ENCODE results near the gene NLRP1. TPM values are rescaled to one million over a fixed set of nuclear protein-coding genes. Genes with fewer than 3 reads are reported as not detected.

NLRP1 gene
- total and polyA plus RNA-seq, 2 of the 13 experiments (the other 11 are each of a cell fraction or from before 2014, with no cell fraction given), result 3.4 to 3.7 TPM

- TF ChIP-seq POGK (CRISPR knock-in tag; conservative IDR thresholded peaks at IDR 0.05), result peak; percentile 63
- no peak for TF ChIP-seq CTCF (CRISPR knock-in tag; IDR thresholded peaks at IDR 0.05)
- TF ChIP-seq MBD4 (IDR thresholded peaks at IDR 0.05; ENCODE audit: borderline replicate concordance, low read length), result no peak
- 0 out of 2 replicates have a peak, but pooled peaks have one; percentile 24 for TF ChIP-seq SP5 (CRISPR knock-in tag; IDR thresholded peaks at IDR 0.05; ENCODE audit: borderline replicate concordance, low read depth)
- no peak for TF ChIP-seq ZSCAN22 (CRISPR knock-in tag; IDR thresholded peaks at IDR 0.05)
- TF ChIP-seq ZNF510 (CRISPR knock-in tag; IDR thresholded peaks at IDR 0.05; ENCODE audit: low read depth), result no peak
- no peak for TF ChIP-seq RCOR2 (CRISPR knock-in tag; IDR thresholded peaks at IDR 0.05)
- TF ChIP-seq TGIF2 (CRISPR knock-in tag; IDR thresholded peaks at IDR 0.05), result no peak
- no peak for TF ChIP-seq ZNF652 (CRISPR knock-in tag; IDR thresholded peaks at IDR 0.05; ENCODE audit: borderline replicate concordance, low read depth)
- no peak; the same call in 1 of the 2 replicates for TF ChIP-seq ZNF678 (CRISPR knock-in tag; IDR thresholded peaks at IDR 0.05)
- TF ChIP-seq KDM4B (CRISPR knock-in tag; IDR thresholded peaks at IDR 0.05), result no peak
- no peak for TF ChIP-seq BCLAF1 (IDR thresholded peaks at IDR 0.05)
- TF ChIP-seq PHF5A (CRISPR knock-in tag; IDR thresholded peaks at IDR 0.05; ENCODE audit: low read depth, unreplicated experiment), result no peak
- no peak for TF ChIP-seq ZBTB21 (CRISPR knock-in tag; IDR thresholded peaks at IDR 0.05)
- TF ChIP-seq SP1 (IDR thresholded peaks at IDR 0.05), result no peak
- peak; percentile 74 for TF ChIP-seq SP1 (CRISPR knock-in tag; IDR thresholded peaks at IDR 0.05)
- peak; percentile 77 for TF ChIP-seq POLR2AphosphoS5 (IDR thresholded peaks at IDR 0.05; ENCODE audit: low read depth, low read length)
- no peak; the same call in 1 of the 2 replicates for TF ChIP-seq ZBTB7A (CRISPR knock-in tag; IDR thresholded peaks at IDR 0.05)
- no peak for TF ChIP-seq ZNF841 (CRISPR knock-in tag; IDR thresholded peaks at IDR 0.05; ENCODE audit: borderline replicate concordance)
- TF ChIP-seq ZNF496 (CRISPR knock-in tag; IDR thresholded peaks at IDR 0.05; ENCODE audit: insufficient replicate concordance), result no peak
- TF ChIP-seq CBX1 (IDR thresholded peaks at IDR 0.05; ENCODE audit: low read depth), result peak; percentile 68
- TF ChIP-seq RXRA (CRISPR knock-in tag; IDR thresholded peaks at IDR 0.05), result 0 out of 2 replicates have a peak, but pooled peaks have one; percentile 13
- TF ChIP-seq DMAP1 (CRISPR knock-in tag; IDR thresholded peaks at IDR 0.05), result no peak
- TF ChIP-seq BORCS8-MEF2B (CRISPR knock-in tag; IDR thresholded peaks at IDR 0.05), result 0 out of 2 replicates have a peak, but pooled peaks have one; percentile 68
- TF ChIP-seq MXD4 (CRISPR knock-in tag; IDR thresholded peaks at IDR 0.05), result no peak
- TF ChIP-seq ZSCAN20 (CRISPR knock-in tag; IDR thresholded peaks at IDR 0.05; ENCODE audit: borderline replicate concordance), result no peak
- no peak for TF ChIP-seq KLF9 (CRISPR knock-in tag; IDR thresholded peaks at IDR 0.05; ENCODE audit: low read depth)
These were observed 83.5 kb downstream of the NLRP1 start (continued) for GRCh38 chr17:5500589-5501391.

Data from HepG2 (cell line).